Adrenal gland (tissue), 12 donors: ENCODE results near the gene HOXB7. TPM values are rescaled to one million over a fixed set of nuclear protein-coding genes. Genes with fewer than 3 reads are reported as not detected.
A peak's percentile ranks its signal among the peaks of the same experiment; 100 is the strongest.

Experiments used
- DNase-seq, 7 donors: peaks; one replicate each; pipeline ENCODE4 v3.0.0-alpha.2; 2019 to 2020
- H3K27ac ChIP-seq, 5 donors: fragments of 200-600 bp; sonication (generic) in 4 of 5; 1 replicate in 3 of 5; 2 replicates in 2 of 5; pipeline versions ENCODE4 v1.5.1 to v1.8.0; 2016 to 2020; ENCODE audit warnings: mild to moderate bottlenecking in 1 of 5
- H3K27me3 ChIP-seq: fragments of 200-600 bp; 2 replicates; pipeline ENCODE4 v1.8.0; 2021
- H3K36me3 ChIP-seq, 2 donors: fragments of 200-600 bp; replicated peaks in 1 of 2; 1 replicate in 1 of 2; 2 replicates in 1 of 2; pipeline versions ENCODE4 v1.5.1 to v1.8.0; 2018 to 2022
- H3K4me1 ChIP-seq, 2 donors: fragments of 200-600 bp; replicated peaks in 1 of 2; 1 replicate in 1 of 2; 2 replicates in 1 of 2; pipeline versions ENCODE4 v1.5.1 to v1.8.0; 2018 to 2021
- H3K4me3 ChIP-seq, 4 donors: fragments of 200-600 bp; sonication (generic) in 3 of 4; one replicate each; pipeline ENCODE4 v1.5.1; 2016 to 2018
- H3K9me3 ChIP-seq, 3 donors: fragments of 200-600 bp; sonication (generic) in 1 of 3; replicated peaks in 1 of 3; 1 replicate in 2 of 3; 2 replicates in 1 of 3; pipeline versions ENCODE4 v1.5.1 to v1.8.0; 2016 to 2021
- POLR2A ChIP-seq, 2 donors: fragments of 450-650 bp; IDR thresholded peaks; one replicate each; pipeline ENCODE4 v1.6.1; 2017; ENCODE audit warnings: antibody characterized with exemption in 2 of 2, mild to moderate bottlenecking in 2 of 2, moderate library complexity in 1 of 2
- WGBS, 4 donors: extraction: QIAGEN DNeasy Blood & Tissue Kit in 2 of 4; methylation state at CpG; one replicate each; pipeline versions ENCODE4 v1.1.5 to v1.1.7; 2013 to 2017; 5-methylcytosine and 5-hydroxymethylcytosine counted together
- intact Hi-C, 2 donors: fragments of 100-400 bp; cut with DNase I; formaldehyde crosslinking; loops; one replicate each; pipeline versions ENCODE4 v1.14.1 to v1.15.0; 2022 to 2023
- polyA plus RNA-seq, 3 donors: library from polyadenylated mRNA; stranded (reverse); fragments of 200-250 nt in 2 of 3; fragments of 350-450 nt in 1 of 3; fragmentation: Illumina TruSeq in 1 of 3; extraction: RNeasy Lipid Tissue Mini Kit (QIAGEN cat#74804) in 1 of 3; gene quantifications; one replicate each; pipeline ENCODE4 v1.2.3, GENCODE V29; 2013 to 2014
- total RNA-seq, 9 donors: library from RNA; depleted of rRNA in 4 of 9; stranded (reverse); fragments of >200 nt in 4 of 9; fragments of 120-200 nt in 1 of 9; fragmentation: NEBNext Ultra II Directional in 1 of 9; extraction: Animal tissue kit (Norgen Biotek cat#: 25700) in 1 of 9; gene quantifications; one replicate each; pipeline versions ENCODE4 v1.1.0 to v1.2.4, GENCODE V29; 2013 to 2023
- TF ChIP-seq, protein P1 (sequence below), 6 experiments: fragments of 450-650 bp in 4 of 6; fragments of 200-600 bp in 2 of 6; sonication (generic) in 1 of 6; IDR thresholded peaks; 1 replicate in 5 of 6; 2 replicates in 1 of 6; pipeline versions ENCODE4 v1.5.1 to v1.8.0; 2016 to 2021; ENCODE audit warnings: antibody characterized with exemption in 6 of 6, mild to moderate bottlenecking in 2 of 6, moderate library complexity in 1 of 6
- donor health status: healthy with polysubstance abuse.
- donor health status: Bipolar disorder and iron deficiency.
- donor health status: DM: yes; HTN: yes; CAD: no.
- donor health status: DM: no; HTN: no; CAD: no.
- donor health status: DM: no; HTN: no; CAD: no.
- donor health status: DM: yes; HTN: yes; CAD: no.

The HOXB7 gene
- total and polyA plus RNA-seq, 12 donors = 6.2 to 27.0 (median 13.5) TPM

DNA sequence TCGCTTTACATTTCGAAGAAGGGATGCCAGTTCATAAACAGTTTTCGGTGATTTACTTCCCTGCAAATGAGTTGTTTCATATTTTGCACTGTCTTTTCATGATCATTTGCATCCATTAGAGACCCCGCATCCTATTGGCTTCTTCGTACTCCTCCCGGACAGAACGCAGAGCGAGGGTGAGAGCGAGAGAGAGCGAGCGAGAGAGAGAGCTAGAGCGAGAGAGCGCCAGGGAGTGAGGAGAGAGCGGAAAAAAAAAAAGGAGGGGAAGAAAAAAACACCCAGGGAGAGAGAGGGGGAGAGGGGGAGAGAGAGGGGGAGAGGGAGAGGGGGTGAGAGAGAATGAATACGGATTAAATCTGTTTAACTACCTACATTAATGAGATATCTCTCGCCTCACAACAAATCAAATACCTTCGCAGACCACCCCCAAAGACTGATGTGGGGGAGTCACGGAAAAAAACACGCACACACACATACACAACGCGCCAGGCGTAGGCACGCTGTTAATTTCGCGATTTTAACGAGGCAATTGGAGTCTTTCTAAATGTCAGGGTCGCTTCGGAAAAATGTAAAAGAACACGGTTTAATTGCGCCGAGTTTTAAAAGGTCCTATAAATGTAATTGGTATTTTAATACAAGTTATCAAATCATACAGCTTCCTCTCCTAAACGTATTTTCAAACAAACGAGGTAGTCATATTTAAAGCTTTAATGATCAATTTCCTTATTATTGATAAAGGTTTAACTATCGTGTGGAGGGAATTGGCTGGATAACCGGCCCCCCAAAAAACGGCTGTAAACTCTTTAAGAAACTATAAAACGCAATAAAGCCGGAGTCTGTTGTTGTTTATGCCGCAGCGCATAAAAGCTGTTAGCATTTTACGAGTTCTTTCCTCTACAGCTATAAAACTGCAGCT, 4.5 kb upstream of the HOXB7 start, which contains the start of gene HOXB8:
Gene HOXB8, minus strand, starts transcription at position 246 of the 916 bp plus-strand sequence. CDS start 588 bp downstream, outside the sequence.
- WGBS, 4 donors = 21 to 25% (median 23%) methylated on average over 40 to 41 of the region's 41 CpGs
- no peak for DNase-seq
- no peak for TF ChIP-seq POLR2A (IDR thresholded peaks at IDR 0.05)
- TF ChIP-seq, protein P1, sequence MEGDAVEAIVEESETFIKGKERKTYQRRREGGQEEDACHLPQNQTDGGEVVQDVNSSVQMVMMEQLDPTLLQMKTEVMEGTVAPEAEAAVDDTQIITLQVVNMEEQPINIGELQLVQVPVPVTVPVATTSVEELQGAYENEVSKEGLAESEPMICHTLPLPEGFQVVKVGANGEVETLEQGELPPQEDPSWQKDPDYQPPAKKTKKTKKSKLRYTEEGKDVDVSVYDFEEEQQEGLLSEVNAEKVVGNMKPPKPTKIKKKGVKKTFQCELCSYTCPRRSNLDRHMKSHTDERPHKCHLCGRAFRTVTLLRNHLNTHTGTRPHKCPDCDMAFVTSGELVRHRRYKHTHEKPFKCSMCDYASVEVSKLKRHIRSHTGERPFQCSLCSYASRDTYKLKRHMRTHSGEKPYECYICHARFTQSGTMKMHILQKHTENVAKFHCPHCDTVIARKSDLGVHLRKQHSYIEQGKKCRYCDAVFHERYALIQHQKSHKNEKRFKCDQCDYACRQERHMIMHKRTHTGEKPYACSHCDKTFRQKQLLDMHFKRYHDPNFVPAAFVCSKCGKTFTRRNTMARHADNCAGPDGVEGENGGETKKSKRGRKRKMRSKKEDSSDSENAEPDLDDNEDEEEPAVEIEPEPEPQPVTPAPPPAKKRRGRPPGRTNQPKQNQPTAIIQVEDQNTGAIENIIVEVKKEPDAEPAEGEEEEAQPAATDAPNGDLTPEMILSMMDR (IDR thresholded peaks at IDR 0.05) = no peak

DNA sequence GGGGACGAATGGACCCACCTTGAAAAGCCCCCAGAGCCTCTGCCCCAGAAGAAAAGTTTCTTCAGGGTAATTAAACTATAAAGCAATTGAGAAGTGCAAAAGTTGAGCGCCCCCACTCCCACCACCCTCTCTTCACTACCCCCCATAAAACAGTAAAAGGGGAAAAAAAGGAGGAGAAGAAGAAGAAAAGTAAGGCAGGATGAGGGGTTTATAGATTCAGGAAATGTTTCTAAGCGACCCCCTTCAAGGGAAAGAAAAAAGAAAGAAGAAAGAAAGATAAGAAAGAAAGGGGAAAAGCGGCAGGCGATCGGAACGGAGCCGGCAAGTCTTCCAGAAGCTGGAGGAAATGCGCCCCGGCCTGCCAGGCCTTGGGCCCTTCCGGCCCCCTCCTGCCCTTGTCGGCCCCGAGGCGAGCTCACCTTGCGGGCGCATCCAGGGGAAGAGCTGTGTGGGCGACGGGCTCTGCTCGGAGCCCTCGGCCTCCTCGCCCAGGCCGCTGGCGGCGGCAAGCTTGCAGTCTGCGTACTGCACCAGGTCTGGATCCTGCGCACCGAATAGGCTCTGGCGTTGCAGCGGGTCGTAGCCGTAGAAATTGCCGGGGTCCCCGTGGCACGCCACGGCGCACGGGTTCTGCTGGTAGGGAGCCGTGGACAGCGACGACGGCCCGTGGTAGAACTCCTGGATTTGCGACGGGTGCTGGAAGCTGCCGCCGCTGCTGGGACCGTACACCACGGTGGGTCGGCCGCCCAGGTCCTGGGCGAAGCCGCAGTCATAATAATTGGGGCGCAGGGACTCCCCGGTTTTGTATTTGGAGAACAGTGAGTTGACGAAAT, 3.3 kb upstream of the HOXB7 start:
- H3K9me3 ChIP-seq = no peaks in the 10 kb centered on the region
- H3K36me3 ChIP-seq = no peaks in the 10 kb centered on the region
- peaks cover 37% of the 10 kb centered on the region for H3K27me3 ChIP-seq
- 11 to 18% (median 12%) methylated on average over 30 to 55 of the region's 55 CpGs for WGBS, 4 donors
- peak overlapping the region in 1 of 4 donors; percentile 79 for H3K4me3 ChIP-seq
- intact Hi-C loops = loop anchor here in 1 of 2 donors (10.0 kb wide), 1 partner anchor 589 kb away; no protein-coding TSS in a partner anchor
- DNase-seq = peak in 2 of 7 donors; percentile 30
- H3K27ac ChIP-seq = peak overlapping the region in 3 of 5 donors; percentile 14 to 88 (median 31)
- H3K4me1 ChIP-seq = peaks cover 3 to 26% of the 10 kb centered on the region in 2 donors
- TF ChIP-seq, protein P1 (IDR thresholded peaks at IDR 0.05) = no peak
- TF ChIP-seq POLR2A (IDR thresholded peaks at IDR 0.05) = no peak

More for the DNA sequence above, 4.5 kb upstream of the HOXB7 start, which contains the start of gene HOXB8:
- Histone ChIP-seq H3K4me3 (peak within 1 kb of the TSS in 1 of 4 donors; percentile 79), H3K4me1 (peaks cover 0 to 18% of the 10 kb centered on the region in 2 donors), H3K27ac (peak within 1 kb of the TSS in 2 of 5 donors; percentile 31 to 88), H3K36me3 (no peaks in the 10 kb centered on the region), H3K9me3 (no peaks in the 10 kb centered on the region), H3K27me3 (peaks cover 49% of the 10 kb centered on the region)
- intact Hi-C loops = loop anchor here in 1 of 2 donors (10.0 kb wide), 1 partner anchor 591 kb away; no protein-coding TSS in a partner anchor

DNA sequence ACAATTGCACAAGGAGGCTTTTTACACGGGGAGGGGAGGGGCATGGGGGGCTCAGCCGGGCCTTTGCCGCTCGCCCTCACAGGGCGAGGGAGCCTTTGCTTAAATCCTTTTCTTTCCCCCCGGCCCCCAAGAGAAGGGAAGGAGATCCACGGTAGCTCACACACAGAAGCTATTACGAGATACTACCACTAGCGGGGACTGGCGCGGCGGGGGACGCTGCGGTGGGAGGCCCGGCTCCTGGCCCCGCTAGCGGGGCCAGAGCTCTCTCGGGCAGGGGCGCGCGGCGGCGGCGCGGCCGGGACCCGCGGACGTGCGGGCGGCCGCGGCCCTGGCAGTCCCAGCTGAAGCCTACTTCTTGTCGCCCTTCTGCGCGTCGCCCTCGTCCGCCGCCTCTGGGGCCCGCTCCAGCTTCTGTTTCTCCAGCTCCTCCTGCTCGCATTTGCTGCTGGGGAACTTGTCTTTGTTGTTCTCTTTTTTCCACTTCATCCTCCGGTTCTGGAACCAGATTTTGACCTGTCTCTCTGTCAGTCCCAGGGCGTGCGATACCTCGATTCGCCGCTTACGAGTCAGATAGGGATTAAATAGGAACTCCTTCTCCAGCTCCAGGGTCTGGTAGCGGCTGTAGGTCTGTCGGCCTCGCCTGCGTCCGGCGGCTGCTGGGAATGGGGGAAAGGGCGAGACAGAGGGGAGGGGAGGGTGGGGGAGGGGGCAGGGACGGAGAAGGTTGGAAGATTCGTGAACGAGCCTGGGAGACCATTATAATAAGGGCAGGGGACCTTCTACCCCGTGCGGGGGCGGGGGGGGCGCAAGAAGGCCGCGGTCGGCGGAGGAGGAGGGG, 2.3 kb upstream of the HOXB7 start:
- intact Hi-C loops = loop anchor here in 1 of 2 donors (10.0 kb wide), 1 partner anchor 588 kb away; no protein-coding TSS in a partner anchor
- Histone ChIP-seq H3K4me3 (peak overlapping the region in 2 of 4 donors; percentile 9 to 79), H3K9me3 (no peaks in the 10 kb centered on the region), H3K4me1 (peaks cover 3 to 25% of the 10 kb centered on the region in 2 donors), H3K27me3 (peaks cover 34% of the 10 kb centered on the region), H3K36me3 (no peaks in the 10 kb centered on the region), H3K27ac (peak overlapping the region; percentile 9 to 88 (median 20))
- TF ChIP-seq POLR2A (IDR thresholded peaks at IDR 0.05) = no peak
- TF ChIP-seq, protein P1 (IDR thresholded peaks at IDR 0.05) = peak in 3 of 6 experiments; percentile 21 to 33 (median 32)
- WGBS, 4 donors = 1 to 4% (median 2%) methylated on average over 36 to 67 of the region's 67 CpGs
- DNase-seq = peak in 5 of 7 donors; percentile 46 to 62 (median 52)
